ENCODE data around the gene LLGL2.

Gene LLGL2

DNA sequence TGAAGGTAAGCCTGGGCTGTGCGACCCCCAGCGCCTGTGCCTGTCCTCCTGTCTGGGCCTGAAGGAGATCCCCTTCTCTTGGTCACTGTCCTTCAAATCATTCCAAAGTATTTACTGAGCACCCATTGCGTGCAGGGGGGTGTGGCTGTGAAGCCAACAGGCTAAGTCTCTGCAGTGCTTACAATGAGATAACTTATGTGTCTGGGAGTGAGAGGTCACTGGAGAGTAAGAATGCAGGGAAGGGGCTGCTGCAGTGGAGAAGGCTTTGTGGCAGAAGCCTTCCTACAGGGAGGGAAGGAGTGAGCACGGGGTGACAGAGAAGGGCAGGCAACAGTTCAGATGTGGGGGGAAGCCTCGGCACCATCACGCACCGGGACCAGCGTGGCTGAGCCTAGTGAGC, 96.6 kb downstream of the LLGL2 start:
- no peak overlapping the region for H3K4me3 ChIP-seq (replicated peaks; ENCODE audit: low read depth, low read length)
- TF ChIP-seq, protein P1, sequence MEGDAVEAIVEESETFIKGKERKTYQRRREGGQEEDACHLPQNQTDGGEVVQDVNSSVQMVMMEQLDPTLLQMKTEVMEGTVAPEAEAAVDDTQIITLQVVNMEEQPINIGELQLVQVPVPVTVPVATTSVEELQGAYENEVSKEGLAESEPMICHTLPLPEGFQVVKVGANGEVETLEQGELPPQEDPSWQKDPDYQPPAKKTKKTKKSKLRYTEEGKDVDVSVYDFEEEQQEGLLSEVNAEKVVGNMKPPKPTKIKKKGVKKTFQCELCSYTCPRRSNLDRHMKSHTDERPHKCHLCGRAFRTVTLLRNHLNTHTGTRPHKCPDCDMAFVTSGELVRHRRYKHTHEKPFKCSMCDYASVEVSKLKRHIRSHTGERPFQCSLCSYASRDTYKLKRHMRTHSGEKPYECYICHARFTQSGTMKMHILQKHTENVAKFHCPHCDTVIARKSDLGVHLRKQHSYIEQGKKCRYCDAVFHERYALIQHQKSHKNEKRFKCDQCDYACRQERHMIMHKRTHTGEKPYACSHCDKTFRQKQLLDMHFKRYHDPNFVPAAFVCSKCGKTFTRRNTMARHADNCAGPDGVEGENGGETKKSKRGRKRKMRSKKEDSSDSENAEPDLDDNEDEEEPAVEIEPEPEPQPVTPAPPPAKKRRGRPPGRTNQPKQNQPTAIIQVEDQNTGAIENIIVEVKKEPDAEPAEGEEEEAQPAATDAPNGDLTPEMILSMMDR (IDR thresholded peaks at IDR 0.05; ENCODE audit: low read depth, low read length, missing control alignments) = no peak
- no peak for DNase-seq (ENCODE audit: extremely low read depth, low read depth)

DNA sequence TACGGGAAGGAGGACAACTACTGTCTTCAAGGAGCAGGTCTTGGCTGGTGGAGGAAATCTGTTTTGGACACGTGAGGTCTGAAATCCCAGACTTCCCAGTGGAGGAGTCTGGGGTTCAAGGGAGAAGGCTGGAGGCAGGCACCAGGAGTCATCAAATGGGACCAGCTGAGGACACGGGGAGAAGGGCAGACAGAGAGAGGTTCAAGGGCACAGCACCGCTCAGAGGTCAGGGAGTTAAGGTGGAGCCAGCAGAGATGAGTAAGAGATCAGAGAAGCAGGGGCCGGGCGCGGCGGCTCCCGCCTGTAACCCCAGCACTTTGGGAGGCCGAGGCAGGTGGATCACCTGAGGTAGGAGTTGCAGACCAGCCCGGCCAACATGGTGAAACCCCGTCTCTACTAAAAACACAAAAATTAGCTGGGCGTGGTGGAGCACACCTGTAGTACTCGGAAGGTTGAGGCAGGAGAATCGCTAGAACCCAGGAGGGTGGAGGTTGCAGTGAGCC, 97.3 kb downstream of the LLGL2 start:
- no peak overlapping the region for H3K4me3 ChIP-seq (replicated peaks; ENCODE audit: low read depth, low read length)
- TF ChIP-seq, protein P1 (IDR thresholded peaks at IDR 0.05; ENCODE audit: low read depth, low read length, missing control alignments) = no peak
- DNase-seq (ENCODE audit: extremely low read depth, low read depth) = no peak

DNA sequence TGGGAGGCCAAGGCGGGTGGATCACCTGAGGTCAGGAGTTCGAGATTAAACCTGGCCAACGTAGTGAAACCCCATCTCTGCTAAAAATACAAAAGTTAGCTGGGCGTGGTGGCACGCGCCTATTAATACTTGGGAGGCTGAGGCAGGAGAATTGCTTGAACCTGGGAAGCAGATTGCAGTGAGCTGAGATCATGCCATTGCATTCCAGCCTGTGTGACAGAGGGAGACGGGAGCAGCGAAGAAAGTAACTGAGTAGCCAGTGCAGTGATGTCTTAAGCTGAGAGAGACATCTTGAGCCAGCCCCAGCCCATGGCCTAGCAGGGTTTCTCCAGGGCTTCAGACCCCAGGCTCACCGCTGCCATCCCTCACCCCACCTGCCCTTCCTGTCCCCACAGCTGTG, 97.9 kb downstream of the LLGL2 start:
- TF ChIP-seq, protein P1 (IDR thresholded peaks at IDR 0.05; ENCODE audit: low read depth, low read length, missing control alignments) = no peak
- H3K4me3 ChIP-seq (replicated peaks; ENCODE audit: low read depth, low read length) = no peak overlapping the region
- no peak for DNase-seq (ENCODE audit: extremely low read depth, low read depth)

DNA sequence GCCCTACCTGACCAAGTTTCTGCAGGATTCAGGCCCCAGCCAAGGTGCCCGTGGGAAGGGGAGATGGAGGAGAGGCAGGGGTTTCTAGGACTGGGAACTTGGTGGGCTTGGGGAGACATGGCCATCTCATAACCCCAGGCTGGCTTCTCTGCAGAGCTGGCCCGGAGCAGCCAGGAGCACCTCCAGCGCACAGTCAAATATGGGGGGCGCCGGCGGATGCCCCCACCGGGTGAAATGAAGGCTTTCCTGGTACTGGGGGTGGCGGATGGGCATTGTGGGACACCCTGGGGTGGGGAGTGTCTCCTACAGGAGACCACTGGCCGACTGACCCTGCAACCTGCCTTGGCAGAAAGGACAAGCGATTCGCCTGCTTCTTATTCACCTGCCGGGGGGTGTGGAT, 98.5 kb downstream of the LLGL2 start:
- no peak for DNase-seq (ENCODE audit: extremely low read depth, low read depth)
- TF ChIP-seq, protein P1 (IDR thresholded peaks at IDR 0.05; ENCODE audit: low read depth, low read length, missing control alignments) = no peak
- H3K4me3 ChIP-seq (replicated peaks; ENCODE audit: low read depth, low read length) = no peak overlapping the region
